ENCODE measurements around the gene CSH2. TPM values are rescaled to one million over a fixed set of nuclear protein-coding genes. Genes with fewer than 3 reads are reported as not detected.

CSH2 gene
- total and polyA plus RNA-seq, 2 donors from 2014 or later: not detected

DNA sequence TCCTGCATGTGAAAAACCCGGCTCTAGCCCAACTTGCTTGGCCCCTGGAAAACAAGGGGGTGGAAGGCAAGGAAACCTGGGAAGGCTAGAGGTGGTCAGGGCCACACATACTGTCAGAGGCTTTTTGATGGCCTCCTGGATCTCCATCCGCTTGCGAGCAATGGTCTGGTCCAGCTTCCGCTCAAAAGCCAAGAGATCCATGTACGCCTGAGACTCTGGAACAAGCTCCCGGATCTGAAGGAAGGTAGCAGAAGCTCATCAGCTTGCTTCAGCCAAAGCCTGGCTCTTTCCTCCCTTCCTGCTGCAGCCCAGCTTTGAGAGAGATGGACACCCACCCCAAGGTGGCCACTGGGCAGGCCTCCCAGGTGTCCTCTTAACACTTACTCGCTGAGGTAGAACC lies 36.7 kb downstream of the CSH2 start:
- no peaks in the 10 kb centered on the region for H3K27me3 ChIP-seq (ENCODE audit: control insufficient read depth, insufficient read depth, low read length)
- no peak overlapping the region for H3K27ac ChIP-seq (ENCODE audit: low read depth in 2 of 2, low read length in 2 of 2)
- peaks cover 0 to 32% (median 21%) of the 10 kb centered on the region in 3 donors for H3K4me1 ChIP-seq (ENCODE audit: control insufficient read depth in 2 of 3, insufficient read depth in 2 of 3, low read depth in 1 of 3, low read length in 3 of 3)
- DNase-seq: no peak
- intact Hi-C loops (cut with DNase I): no loop called here
- peaks cover 0 to 36% (median 23%) of the 10 kb centered on the region in 3 donors for H3K36me3 ChIP-seq (ENCODE audit: control insufficient read depth in 2 of 3, insufficient read depth in 3 of 3, low read length in 3 of 3)
- no peaks in the 10 kb centered on the region for H3K9me3 ChIP-seq (ENCODE audit: control insufficient read depth in 2 of 3, insufficient read depth in 1 of 3, low read length in 3 of 3)
- no peak overlapping the region for H3K4me3 ChIP-seq (ENCODE audit: low read length in 3 of 3)
- H3K9ac ChIP-seq (ENCODE audit: low read length in 3 of 3): no peak overlapping the region
- no peak for FAIRE-seq
- TF ChIP-seq, protein P1, sequence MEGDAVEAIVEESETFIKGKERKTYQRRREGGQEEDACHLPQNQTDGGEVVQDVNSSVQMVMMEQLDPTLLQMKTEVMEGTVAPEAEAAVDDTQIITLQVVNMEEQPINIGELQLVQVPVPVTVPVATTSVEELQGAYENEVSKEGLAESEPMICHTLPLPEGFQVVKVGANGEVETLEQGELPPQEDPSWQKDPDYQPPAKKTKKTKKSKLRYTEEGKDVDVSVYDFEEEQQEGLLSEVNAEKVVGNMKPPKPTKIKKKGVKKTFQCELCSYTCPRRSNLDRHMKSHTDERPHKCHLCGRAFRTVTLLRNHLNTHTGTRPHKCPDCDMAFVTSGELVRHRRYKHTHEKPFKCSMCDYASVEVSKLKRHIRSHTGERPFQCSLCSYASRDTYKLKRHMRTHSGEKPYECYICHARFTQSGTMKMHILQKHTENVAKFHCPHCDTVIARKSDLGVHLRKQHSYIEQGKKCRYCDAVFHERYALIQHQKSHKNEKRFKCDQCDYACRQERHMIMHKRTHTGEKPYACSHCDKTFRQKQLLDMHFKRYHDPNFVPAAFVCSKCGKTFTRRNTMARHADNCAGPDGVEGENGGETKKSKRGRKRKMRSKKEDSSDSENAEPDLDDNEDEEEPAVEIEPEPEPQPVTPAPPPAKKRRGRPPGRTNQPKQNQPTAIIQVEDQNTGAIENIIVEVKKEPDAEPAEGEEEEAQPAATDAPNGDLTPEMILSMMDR (IDR thresholded peaks at IDR 0.05; ENCODE audit: borderline replicate concordance, extremely low read depth, insufficient read depth): no peak

DNA sequence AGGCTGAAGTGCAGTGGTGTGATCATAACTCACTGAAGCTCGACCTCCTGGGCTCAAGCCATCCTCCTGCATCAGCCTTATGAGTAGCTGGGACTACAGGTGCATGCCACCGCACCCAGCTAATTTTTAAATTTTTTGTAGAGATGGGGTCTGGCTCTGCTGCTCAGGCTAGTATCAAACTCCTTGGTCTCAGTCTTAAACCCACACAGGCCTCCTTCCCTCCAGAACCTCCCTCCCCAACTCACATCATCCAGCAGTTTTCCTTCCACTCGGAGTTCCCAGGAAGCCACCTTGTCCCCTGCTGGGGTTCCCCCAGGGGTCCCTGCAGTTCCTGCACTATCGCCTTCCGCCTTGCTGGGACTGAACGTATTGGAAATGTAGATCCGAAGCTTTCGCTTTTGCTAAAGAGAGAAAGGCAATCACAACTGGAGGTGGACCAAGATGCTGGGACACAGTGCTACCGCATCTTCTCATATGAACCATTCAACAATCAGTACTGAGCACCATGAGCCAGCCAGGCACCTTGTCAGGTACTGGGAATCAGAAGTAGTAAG lies 38.2 kb downstream of the CSH2 start:
- intact Hi-C loops (cut with DNase I): no loop called here
- no peaks in the 10 kb centered on the region for H3K27me3 ChIP-seq (ENCODE audit: control insufficient read depth, insufficient read depth, low read length)
- H3K9me3 ChIP-seq (ENCODE audit: control insufficient read depth in 2 of 3, insufficient read depth in 1 of 3, low read length in 3 of 3): no peaks in the 10 kb centered on the region
- no peak overlapping the region for H3K4me3 ChIP-seq (ENCODE audit: low read length in 3 of 3)
- H3K36me3 ChIP-seq (ENCODE audit: control insufficient read depth in 2 of 3, insufficient read depth in 3 of 3, low read length in 3 of 3): peaks cover 3 to 52% (median 37%) of the 10 kb centered on the region in 3 donors
- TF ChIP-seq, protein P1 (IDR thresholded peaks at IDR 0.05; ENCODE audit: borderline replicate concordance, extremely low read depth, insufficient read depth): no peak
- no peak overlapping the region for H3K27ac ChIP-seq (ENCODE audit: low read depth in 2 of 2, low read length in 2 of 2)
- H3K9ac ChIP-seq (ENCODE audit: low read length in 3 of 3): no peak overlapping the region
- DNase-seq: no peak
- peaks cover 0 to 18% (median 7%) of the 10 kb centered on the region in 3 donors for H3K4me1 ChIP-seq (ENCODE audit: control insufficient read depth in 2 of 3, insufficient read depth in 2 of 3, low read depth in 1 of 3, low read length in 3 of 3)
- no peak for FAIRE-seq

GRCh38 chr17:63834431-63835166 lies 38.9 kb downstream of the CSH2 start:
- Histone ChIP-seq H3K4me1 (ENCODE audit: control insufficient read depth in 2 of 3, insufficient read depth in 2 of 3, low read depth in 1 of 3, low read length in 3 of 3) (peaks cover 0 to 18% (median 7%) of the 10 kb centered on the region in 3 donors), H3K9me3 (ENCODE audit: control insufficient read depth in 2 of 3, insufficient read depth in 1 of 3, low read length in 3 of 3) (no peaks in the 10 kb centered on the region), H3K9ac (ENCODE audit: low read length in 3 of 3) (no peak overlapping the region), H3K36me3 (ENCODE audit: control insufficient read depth in 2 of 3, insufficient read depth in 3 of 3, low read length in 3 of 3) (peaks cover 9 to 59% (median 43%) of the 10 kb centered on the region in 3 donors), H3K27ac (ENCODE audit: low read depth in 2 of 2, low read length in 2 of 2) (no peak overlapping the region), H3K27me3 (ENCODE audit: control insufficient read depth, insufficient read depth, low read length) (no peaks in the 10 kb centered on the region), H3K4me3 (ENCODE audit: low read length in 3 of 3) (no peak overlapping the region)
- TF ChIP-seq, protein P1 (IDR thresholded peaks at IDR 0.05; ENCODE audit: borderline replicate concordance, extremely low read depth, insufficient read depth): peak; percentile 56
- FAIRE-seq (no peak), DNase-seq (peak; percentile 65 to 82 (median 71))
- intact Hi-C loops (cut with DNase I): no loop called here
